Measurements from ENCODE around the gene GAB2. TPM values are rescaled to one million over a fixed set of nuclear protein-coding genes. Genes with fewer than 3 reads are reported as not detected.
"Not testable (repeated sequence)": the region's sequence is repeated elsewhere in the genome, so short reads cannot be mapped to it uniquely, and the experiment has no call there.

GAB2 gene
- total RNA-seq, 1 donor from 2014 or later = 23.1 TPM

- no peak for DNase-seq
These were observed 53.4 kb downstream of the GAB2 start for GRCh38 chr11:78364128-78364751.

- DNase-seq = no peak
These were observed 54.5 kb downstream of the GAB2 start for GRCh38 chr11:78363024-78363619.

GRCh38 chr11:78361228-78361627 lies 56.4 kb downstream of the GAB2 start:
- DNase-seq = no peak

GRCh38 chr11:78359921-78360320 lies 57.7 kb downstream of the GAB2 start:
- DNase-seq = no peak

GRCh38 chr11:78357924-78358323 lies 59.7 kb downstream of the GAB2 start:
- DNase-seq = not testable (repeated sequence)

GRCh38 chr11:78357425-78357824 lies 60.2 kb downstream of the GAB2 start:
- not testable (repeated sequence) for DNase-seq

GRCh38 chr11:78355742-78356141 lies 61.9 kb downstream of the GAB2 start:
- DNase-seq = not testable (repeated sequence)

- no peak for DNase-seq
These were observed 62.3 kb downstream of the GAB2 start for GRCh38 chr11:78355309-78355705.

GRCh38 chr11:78354408-78355308 lies 63.0 kb downstream of the GAB2 start:
- no peak for DNase-seq

GRCh38 chr11:78351979-78352841 lies 65.4 kb downstream of the GAB2 start:
- DNase-seq = no peak

- no peak for DNase-seq
These were observed 66.4 kb downstream of the GAB2 start for GRCh38 chr11:78351193-78351592.

GRCh38 chr11:78350646-78351165 lies 66.9 kb downstream of the GAB2 start:
- DNase-seq = no peak

- no peak for DNase-seq
These were observed 67.5 kb downstream of the GAB2 start for GRCh38 chr11:78350091-78350645.

GRCh38 chr11:78349624-78350023 lies 68.0 kb downstream of the GAB2 start:
- DNase-seq = no peak

- DNase-seq = no peak
These were observed 68.5 kb downstream of the GAB2 start for GRCh38 chr11:78349114-78349513.

- DNase-seq = no peak
These were observed 69.7 kb downstream of the GAB2 start for GRCh38 chr11:78347956-78348355.

- no peak for DNase-seq
These were observed 70.8 kb downstream of the GAB2 start for GRCh38 chr11:78346799-78347198.

GRCh38 chr11:78345450-78345849 lies 72.2 kb downstream of the GAB2 start:
- DNase-seq = no peak

GRCh38 chr11:78344676-78345075 lies 72.9 kb downstream of the GAB2 start:
- DNase-seq = no peak

- DNase-seq = no peak
These were observed 73.5 kb downstream of the GAB2 start for GRCh38 chr11:78344094-78344493.

GRCh38 chr11:78343303-78343702 lies 74.3 kb downstream of the GAB2 start:
- DNase-seq = no peak

GRCh38 chr11:78341841-78342240 lies 75.8 kb downstream of the GAB2 start:
- no peak for DNase-seq

Measured in occipital lobe (tissue), 2 donors.